ENCODE measurements around the gene KIRREL1.

Gene KIRREL1

GRCh38 chr1:157968946-157969345 lies 24.5 kb upstream of the KIRREL1 start:
- DNase-seq (ENCODE audit: low spot score), result no peak
- in situ Hi-C loops (cut with MboI; ENCODE audit: low sequenced_read_pairs, unreplicated experiment), result no loop called here
- no peak for TF ChIP-seq CTCF (IDR thresholded peaks at IDR 0.05; ENCODE audit: borderline replicate concordance, control extremely low read depth, extremely low read depth, insufficient read depth, missing control alignments)

- in situ Hi-C loops (cut with MboI; ENCODE audit: low sequenced_read_pairs, unreplicated experiment), result no loop called here
- peak; percentile 29 for DNase-seq (ENCODE audit: low spot score)
- TF ChIP-seq CTCF (IDR thresholded peaks at IDR 0.05; ENCODE audit: borderline replicate concordance, control extremely low read depth, extremely low read depth, insufficient read depth, missing control alignments), result peak; percentile 56
These were observed 23.6 kb upstream of the KIRREL1 start for GRCh38 chr1:157969697-157970485.

- in situ Hi-C loops (cut with MboI; ENCODE audit: low sequenced_read_pairs, unreplicated experiment), result no loop called here
- no peak for TF ChIP-seq CTCF (IDR thresholded peaks at IDR 0.05; ENCODE audit: borderline replicate concordance, control extremely low read depth, extremely low read depth, insufficient read depth, missing control alignments)
- DNase-seq (ENCODE audit: low spot score), result no peak
These were observed 21.7 kb upstream of the KIRREL1 start for GRCh38 chr1:157971769-157972168.

GRCh38 chr1:157975228-157975950 lies 18.1 kb upstream of the KIRREL1 start:
- in situ Hi-C loops (cut with MboI; ENCODE audit: low sequenced_read_pairs, unreplicated experiment), result no loop called here
- no peak for TF ChIP-seq CTCF (IDR thresholded peaks at IDR 0.05; ENCODE audit: borderline replicate concordance, control extremely low read depth, extremely low read depth, insufficient read depth, missing control alignments)
- DNase-seq (ENCODE audit: low spot score), result no peak

GRCh38 chr1:157976888-157977287 lies 16.6 kb upstream of the KIRREL1 start:
- in situ Hi-C loops (cut with MboI; ENCODE audit: low sequenced_read_pairs, unreplicated experiment), result no loop called here

More at GRCh38 chr1:157976888-157977287, 16.6 kb upstream of the KIRREL1 start:
- no peak for DNase-seq (ENCODE audit: low spot score)
- no peak for TF ChIP-seq CTCF (IDR thresholded peaks at IDR 0.05; ENCODE audit: borderline replicate concordance, control extremely low read depth, extremely low read depth, insufficient read depth, missing control alignments)

Measured in GM13976 (cell line).